Common myeloid progenitor, CD34-positive (primary cell): Measurements from ENCODE around the gene RYR2.

Experiments
- CTCF ChIA-PET: fragments of 350-600 bp; sonication (Branson Sonifier 250); formaldehyde crosslinking; loops from one replicate; lab custom pipeline; 2021; ENCODE audit warnings: antibody characterized with exemption; lab: Charles Lee
- POLR2A ChIA-PET: fragments of 350-600 bp; sonication (Branson Sonifier 250); formaldehyde crosslinking; loops from one replicate; lab custom pipeline; 2021; ENCODE audit warnings: antibody characterized with exemption; lab: Charles Lee
- DNase-seq, 3 donors: peaks; one replicate each; pipeline versions ENCODE4 v3.0.0 to v3.0.0-alpha.2; 2013
- H3K27ac ChIP-seq, 2 experiments: 1 replicate in 1 of 2; 2 replicates in 1 of 2; pipeline ENCODE4 v1.7.0; 2013; ENCODE audit warnings: inconsistent platforms in 2 of 2, low read length in 2 of 2, mild to moderate bottlenecking in 2 of 2, low read depth in 1 of 2, moderate library complexity in 1 of 2; ENCODE audit not compliant: severe bottlenecking in 2 of 2, insufficient read depth in 1 of 2, poor library complexity in 1 of 2
- H3K27me3 ChIP-seq, 5 experiments: replicated peaks in 2 of 5; 1 replicate in 3 of 5; 2 replicates in 2 of 5; pipeline versions ENCODE4 v1.6.1 to v1.7.0; 2013; ENCODE audit warnings: low read length in 4 of 5, mild to moderate bottlenecking in 2 of 5, moderate library complexity in 2 of 5, inconsistent platforms in 1 of 5; ENCODE audit not compliant: insufficient read depth in 5 of 5, control insufficient read depth in 4 of 5
- H3K36me3 ChIP-seq, 4 experiments: 1 replicate in 2 of 4; 2 replicates in 2 of 4; pipeline versions ENCODE4 v1.6.1 to v1.7.0; 2013; ENCODE audit warnings: low read length in 3 of 4, control low read depth in 1 of 4, mild to moderate bottlenecking in 1 of 4; ENCODE audit not compliant: control insufficient read depth in 4 of 4, insufficient read depth in 4 of 4
- H3K4me1 ChIP-seq, 4 experiments: 1 replicate in 3 of 4; 2 replicates in 1 of 4; pipeline versions ENCODE4 v1.6.1 to v1.7.1; 2013; ENCODE audit warnings: low read length in 3 of 4, mild to moderate bottlenecking in 3 of 4, control low read depth in 1 of 4, inconsistent platforms in 1 of 4, moderate library complexity in 1 of 4; ENCODE audit not compliant: control insufficient read depth in 4 of 4, insufficient read depth in 4 of 4; ENCODE audit errors: control extremely low read depth in 1 of 4
- H3K4me3 ChIP-seq, 7 experiments: 1 replicate in 4 of 7; 2 replicates in 3 of 7; pipeline versions ENCODE4 v1.5.1 to v1.7.0; 2013; ENCODE audit warnings: mild to moderate bottlenecking in 7 of 7, low read length in 6 of 7, moderate library complexity in 6 of 7, inconsistent platforms in 2 of 7, low read depth in 2 of 7, control low read depth in 1 of 7; ENCODE audit not compliant: insufficient read depth in 4 of 7, control insufficient read depth in 1 of 7; ENCODE audit errors: extremely low read depth in 1 of 7
- H3K9me3 ChIP-seq, 5 experiments: 1 replicate in 4 of 5; 2 replicates in 1 of 5; pipeline versions ENCODE4 v1.6.1 to v1.7.1; 2013; ENCODE audit warnings: low read length in 4 of 5, mild to moderate bottlenecking in 2 of 5, inconsistent platforms in 1 of 5, low read depth in 1 of 5, moderate library complexity in 1 of 5; ENCODE audit not compliant: control insufficient read depth in 4 of 5, insufficient read depth in 2 of 5; ENCODE audit errors: control extremely low read depth in 1 of 5
- WGBS: methylation state at CpG from one replicate; pipeline ENCODE4 v1.1.5; 2013; ENCODE audit not compliant: insufficient coverage; 5-methylcytosine and 5-hydroxymethylcytosine counted together

RYR2 gene

GRCh38 chr1:237138551-237138950, 96.6 kb downstream of the RYR2 start:
- Histone ChIP-seq H3K4me1 (no peaks in the 10 kb centered on the region), H3K9me3 (no peaks in the 10 kb centered on the region), H3K4me3 (no peak overlapping the region), H3K36me3 (no peaks in the 10 kb centered on the region), H3K27ac (no peak overlapping the region), H3K27me3 (no peaks in the 10 kb centered on the region)
- CTCF ChIA-PET = no interaction called here
- POLR2A ChIA-PET = no interaction called here
- no peak for DNase-seq

DNA sequence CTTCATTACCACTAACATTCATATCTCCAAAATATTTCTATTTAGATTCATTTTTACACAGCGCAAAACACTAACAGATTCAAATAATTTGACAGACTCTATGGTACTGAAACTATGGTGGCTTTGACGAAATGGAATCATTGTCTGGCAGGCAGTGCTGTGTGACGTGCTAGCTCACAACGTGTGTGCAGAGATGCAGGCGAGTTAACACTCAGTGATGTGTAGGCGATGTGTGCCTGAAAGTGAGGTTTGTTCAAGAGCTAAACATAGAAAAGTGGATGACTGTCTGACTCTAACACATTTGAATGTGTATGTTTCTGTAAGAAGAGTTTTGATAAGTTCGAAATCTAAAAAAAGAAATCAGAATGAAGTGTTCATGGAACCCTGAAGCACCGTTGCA, 97.7 kb downstream of the RYR2 start:
- Histone ChIP-seq H3K9me3 (no peaks in the 10 kb centered on the region), H3K4me3 (no peak overlapping the region), H3K27me3 (no peaks in the 10 kb centered on the region), H3K36me3 (no peaks in the 10 kb centered on the region), H3K27ac (no peak overlapping the region), H3K4me1 (no peaks in the 10 kb centered on the region)
- DNase-seq = no peak
- POLR2A ChIA-PET = no interaction called here
- WGBS = 92% methylated on average over 5 of the region's 8 CpGs
- CTCF ChIA-PET = no interaction called here

- DNase-seq = no peak
- H3K4me1 ChIP-seq = no peaks in the 10 kb centered on the region
- POLR2A ChIA-PET = interaction anchor here (0.6 kb wide), 1 partner anchor 159 kb away, joined by 4 read pairs; no protein-coding TSS in a partner anchor
- WGBS = no CpG with 5 or more reads among the region's 1 CpG
- H3K27me3 ChIP-seq = no peaks in the 10 kb centered on the region
- H3K36me3 ChIP-seq = no peaks in the 10 kb centered on the region
- no peak overlapping the region for H3K27ac ChIP-seq
- CTCF ChIA-PET = no interaction called here
- no peaks in the 10 kb centered on the region for H3K9me3 ChIP-seq
- H3K4me3 ChIP-seq = no peak overlapping the region
Measured at GRCh38 chr1:237140986-237141385, 99.0 kb downstream of the RYR2 start.

GRCh38 chr1:237141502-237141901, 99.5 kb downstream of the RYR2 start:
- 96% methylated on average over 5 of the region's 5 CpGs for WGBS
- no peak overlapping the region for H3K27ac ChIP-seq
- no peaks in the 10 kb centered on the region for H3K36me3 ChIP-seq
- no peaks in the 10 kb centered on the region for H3K4me1 ChIP-seq
- no peak for DNase-seq
- no peaks in the 10 kb centered on the region for H3K27me3 ChIP-seq
- H3K9me3 ChIP-seq = no peaks in the 10 kb centered on the region
- ChIA-PET POLR2A (interaction anchor here (0.6 kb wide), 1 partner anchor 160 kb away, joined by 4 read pairs; no protein-coding TSS in a partner anchor), CTCF (no interaction called here)
- no peak overlapping the region for H3K4me3 ChIP-seq

GRCh38 chr1:237145379-237146135, 103.6 kb downstream of the RYR2 start:
- no peaks in the 10 kb centered on the region for H3K9me3 ChIP-seq
- CTCF ChIA-PET = interaction anchor here (1.0 kb wide), 1 partner anchor 12 kb away, joined by 3 read pairs; no protein-coding TSS in a partner anchor
- no peaks in the 10 kb centered on the region for H3K36me3 ChIP-seq
- no peak for DNase-seq
- no peaks in the 10 kb centered on the region for H3K4me1 ChIP-seq
- H3K27ac ChIP-seq = no peak overlapping the region
- no peak overlapping the region for H3K4me3 ChIP-seq
- POLR2A ChIA-PET = no interaction called here
- no peaks in the 10 kb centered on the region for H3K27me3 ChIP-seq
- 92% methylated on average over 3 of the region's 4 CpGs for WGBS

GRCh38 chr1:237146241-237146640, 104.3 kb downstream of the RYR2 start:
- Histone ChIP-seq H3K9me3 (no peaks in the 10 kb centered on the region), H3K36me3 (no peaks in the 10 kb centered on the region), H3K4me3 (no peak overlapping the region), H3K4me1 (no peaks in the 10 kb centered on the region), H3K27ac (no peak overlapping the region), H3K27me3 (no peaks in the 10 kb centered on the region)
- ChIA-PET POLR2A (no interaction called here), CTCF (interaction anchor here (1.0 kb wide), 1 partner anchor 11 kb away, joined by 3 read pairs; no protein-coding TSS in a partner anchor)
- WGBS = 61% methylated on average over 6 of the region's 7 CpGs
- no peak for DNase-seq

- no peak overlapping the region for H3K4me3 ChIP-seq
- no peaks in the 10 kb centered on the region for H3K36me3 ChIP-seq
- ChIA-PET POLR2A (no interaction called here), CTCF (no interaction called here)
- no peak for DNase-seq
- WGBS = no CpG with 5 or more reads among the region's 3 CpGs
- no peak overlapping the region for H3K27ac ChIP-seq
- H3K4me1 ChIP-seq = no peaks in the 10 kb centered on the region
- no peaks in the 10 kb centered on the region for H3K9me3 ChIP-seq
- no peaks in the 10 kb centered on the region for H3K27me3 ChIP-seq
Measured at GRCh38 chr1:237149857-237150256, 107.9 kb downstream of the RYR2 start.
